GM23338 (cell line): ENCODE measurements around the gene AKAP7. TPM values are rescaled to one million over a fixed set of nuclear protein-coding genes. Genes with fewer than 3 reads are reported as not detected.

Experiments used
- ATAC-seq: fragments of 200-7000 bp; cut with Tn5 transposase; 3 replicates; pipeline ENCODE4 v1.9.1; 2020
- DNase-seq: peaks from one replicate; pipeline ENCODE4 v3.0.0-alpha.2; 2015; ENCODE audit warnings: low spot score
- H2AFZ ChIP-seq: fragments of 200-600 bp; sonication (generic); 2 replicates; pipeline ENCODE4 v1.8.0; 2016; ENCODE audit warnings: antibody characterized with exemption, mild to moderate bottlenecking, moderate library complexity
- H3F3A ChIP-seq: fragments of 200-600 bp; sonication (generic); replicated peaks from 2 replicates; pipeline ENCODE4 v1.8.0; 2017; ENCODE audit warnings: antibody characterized with exemption, mixed run types, low read depth
- H3K27ac ChIP-seq: fragments of 200-600 bp; sonication (generic); 2 replicates; pipeline ENCODE4 v1.6.1; 2016; ENCODE audit warnings: low read depth
- H3K27me3 ChIP-seq: fragments of 200-600 bp; sonication (generic); 2 replicates; pipeline ENCODE4 v1.8.0; 2016; ENCODE audit warnings: mild to moderate bottlenecking, mixed run types, moderate library complexity; ENCODE audit not compliant: insufficient read depth
- H3K36me3 ChIP-seq: fragments of 200-600 bp; sonication (generic); 2 replicates; pipeline ENCODE4 v1.8.0; 2016; ENCODE audit warnings: mild to moderate bottlenecking; ENCODE audit not compliant: insufficient read depth
- H3K4me1 ChIP-seq: fragments of 200-600 bp; sonication (generic); 2 replicates; pipeline ENCODE4 v1.8.0; 2016; ENCODE audit warnings: mild to moderate bottlenecking, moderate library complexity; ENCODE audit not compliant: insufficient read depth
- H3K4me2 ChIP-seq: fragments of 200-600 bp; sonication (generic); 2 replicates; pipeline ENCODE4 v1.7.1; 2017; ENCODE audit warnings: mixed run types
- H3K4me3 ChIP-seq: fragments of 200-600 bp; sonication (generic); 2 replicates; pipeline ENCODE4 v1.6.1; 2016; ENCODE audit warnings: mixed run types
- H3K79me2 ChIP-seq: fragments of 200-600 bp; sonication (generic); replicated peaks from 2 replicates; pipeline ENCODE4 v1.8.0; 2017; ENCODE audit warnings: mild to moderate bottlenecking; ENCODE audit not compliant: insufficient read depth
- H3K9me2 ChIP-seq: fragments of 200-600 bp; sonication (generic); 2 replicates; pipeline ENCODE4 v1.8.0; 2017; ENCODE audit not compliant: insufficient read depth
- H4K20me1 ChIP-seq: fragments of 200-600 bp; sonication (generic); replicated peaks from 2 replicates; pipeline ENCODE4 v1.8.0; 2017; ENCODE audit warnings: mild to moderate bottlenecking; ENCODE audit not compliant: insufficient read depth
- H3K27ac Mint-ChIP-seq: 2 replicates; pipeline ENCODE4 v1.8.0; 2020; ENCODE audit warnings: inconsistent platforms, mild to moderate bottlenecking, moderate library complexity, mixed read lengths
- H3K27me3 Mint-ChIP-seq: 3 replicates; pipeline ENCODE4 v1.8.0; 2022; ENCODE audit warnings: low read depth, mild to moderate bottlenecking, moderate library complexity, mixed read lengths, inconsistent platforms; ENCODE audit not compliant: insufficient read depth, poor library complexity
- H3K36me3 Mint-ChIP-seq: 3 replicates; pipeline ENCODE4 v1.8.0; 2021; ENCODE audit warnings: low read depth, mild to moderate bottlenecking, inconsistent platforms, moderate library complexity, mixed read lengths
- H3K4me1 Mint-ChIP-seq: 3 replicates; pipeline ENCODE4 v1.8.0; 2020; ENCODE audit warnings: mild to moderate bottlenecking, inconsistent platforms, mixed read lengths
- H3K4me3 Mint-ChIP-seq: 3 replicates; pipeline ENCODE4 v1.8.0; 2021; ENCODE audit warnings: moderate library complexity, mild to moderate bottlenecking, inconsistent platforms, mixed read lengths
- H3K9me3 Mint-ChIP-seq: 3 replicates; pipeline ENCODE4 v1.8.0; 2020; ENCODE audit warnings: moderate library complexity, mild to moderate bottlenecking, inconsistent platforms, mixed read lengths
- CREB1 ChIP-seq: fragments of 250-450 bp; sonication (Bioruptor Pico); IDR thresholded peaks from 2 replicates; pipeline ENCODE4 v1.5.0; 2020; ENCODE audit warnings: low read depth, mild to moderate bottlenecking, moderate library complexity
- EZH2 ChIP-seq: fragments of 200-600 bp; sonication (generic); IDR thresholded peaks from one replicate; pipeline ENCODE4 v1.8.0; 2017; ENCODE audit warnings: antibody characterized with exemption, mild to moderate bottlenecking, low read depth; ENCODE audit not compliant: unreplicated experiment
- EZH2phosphoT487 ChIP-seq: fragments of 200-600 bp; sonication (generic); IDR thresholded peaks from one replicate; pipeline ENCODE4 v1.8.1; 2018; ENCODE audit warnings: antibody characterized with exemption; ENCODE audit not compliant: unreplicated experiment
- JUNB ChIP-seq: IDR thresholded peaks from one replicate; pipeline ENCODE4 v1.6.1; 2016; ENCODE audit warnings: antibody characterized with exemption; ENCODE audit not compliant: unreplicated experiment
- POLR2AphosphoS5 ChIP-seq: IDR thresholded peaks from 2 replicates; pipeline ENCODE4 v1.6.1; 2016; ENCODE audit warnings: antibody characterized with exemption, low read depth
- STAT1 ChIP-seq: IDR thresholded peaks from one replicate; pipeline ENCODE4 v1.6.1; 2016; ENCODE audit warnings: antibody characterized with exemption; ENCODE audit not compliant: unreplicated experiment
- ZNF114 ChIP-seq: fragments of 250-450 bp; sonication (Bioruptor Pico); IDR thresholded peaks from 2 replicates; pipeline ENCODE4 v1.5.0; 2020; ENCODE audit warnings: mild to moderate bottlenecking, moderate library complexity
- ZNF331 ChIP-seq: fragments of 250-450 bp; sonication (Bioruptor Pico); IDR thresholded peaks from 2 replicates; pipeline ENCODE4 v1.5.0; 2020; ENCODE audit warnings: low read depth, mild to moderate bottlenecking, moderate library complexity
- polyA plus RNA-seq: library from polyadenylated mRNA; unstranded; fragments of >200 nt; fragmentation: Nextera tagmentation; extraction: Ambion mirVana; gene quantifications from 2 replicates; pipeline ENCODE4 v1.2.1, GENCODE V29; 2016
- total RNA-seq: library from RNA; depleted of rRNA; stranded (reverse); fragments of >200 nt; shearing (Covaris generic); gene quantifications from 2 replicates; pipeline ENCODE4 v1.2.3, GENCODE V29; 2014
- TF ChIP-seq, protein P1 (sequence below), 2 experiments: fragments of 200-600 bp in 1 of 2; sonication (generic) in 1 of 2; conservative IDR thresholded peaks; 2 replicates each; pipeline versions ENCODE4 v1.5.1 to v1.6.1; 2016 to 2017; ENCODE audit warnings: antibody characterized with exemption in 2 of 2, low read depth in 2 of 2, mild to moderate bottlenecking in 2 of 2, moderate library complexity in 1 of 2
- TF ChIP-seq, protein P2 (sequence below): IDR thresholded peaks from 2 replicates; pipeline ENCODE4 v1.6.1; 2016; ENCODE audit warnings: antibody characterized with exemption
- TF ChIP-seq, protein P3 (sequence below): fragments of 250-450 bp; sonication (Bioruptor Pico); IDR thresholded peaks from 2 replicates; pipeline ENCODE4 v1.5.0; 2020; ENCODE audit warnings: mild to moderate bottlenecking, moderate library complexity

Gene AKAP7
- total and polyA plus RNA-seq, 2 experiments from 2014 or later: 12.2 to 20.0 TPM

DNA sequence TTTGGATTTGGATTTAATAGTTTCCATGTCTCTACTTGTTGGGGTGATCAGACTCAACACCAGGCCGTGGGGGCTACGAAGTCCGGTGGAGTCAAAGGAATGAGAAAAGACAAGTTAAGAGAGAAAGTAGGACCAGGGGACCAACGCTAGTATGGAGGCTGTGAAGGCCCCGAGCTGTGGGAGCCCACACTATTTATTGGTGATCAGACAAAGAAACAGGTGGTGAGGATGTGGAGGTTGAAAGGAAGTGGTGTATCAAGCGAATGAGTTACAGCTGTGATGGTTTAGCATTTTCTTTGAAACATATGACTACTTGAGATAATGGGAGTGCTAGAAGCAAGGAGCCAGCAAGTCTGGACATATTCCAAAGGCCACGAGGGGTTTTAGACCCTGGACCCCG is 62.4 kb downstream of the AKAP7 start (continued):
- TF ChIP-seq, protein P1, sequence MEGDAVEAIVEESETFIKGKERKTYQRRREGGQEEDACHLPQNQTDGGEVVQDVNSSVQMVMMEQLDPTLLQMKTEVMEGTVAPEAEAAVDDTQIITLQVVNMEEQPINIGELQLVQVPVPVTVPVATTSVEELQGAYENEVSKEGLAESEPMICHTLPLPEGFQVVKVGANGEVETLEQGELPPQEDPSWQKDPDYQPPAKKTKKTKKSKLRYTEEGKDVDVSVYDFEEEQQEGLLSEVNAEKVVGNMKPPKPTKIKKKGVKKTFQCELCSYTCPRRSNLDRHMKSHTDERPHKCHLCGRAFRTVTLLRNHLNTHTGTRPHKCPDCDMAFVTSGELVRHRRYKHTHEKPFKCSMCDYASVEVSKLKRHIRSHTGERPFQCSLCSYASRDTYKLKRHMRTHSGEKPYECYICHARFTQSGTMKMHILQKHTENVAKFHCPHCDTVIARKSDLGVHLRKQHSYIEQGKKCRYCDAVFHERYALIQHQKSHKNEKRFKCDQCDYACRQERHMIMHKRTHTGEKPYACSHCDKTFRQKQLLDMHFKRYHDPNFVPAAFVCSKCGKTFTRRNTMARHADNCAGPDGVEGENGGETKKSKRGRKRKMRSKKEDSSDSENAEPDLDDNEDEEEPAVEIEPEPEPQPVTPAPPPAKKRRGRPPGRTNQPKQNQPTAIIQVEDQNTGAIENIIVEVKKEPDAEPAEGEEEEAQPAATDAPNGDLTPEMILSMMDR (conservative IDR thresholded peaks at IDR 0.05; ENCODE audit: low read depth in 2 of 2): no peak
- TF ChIP-seq JUNB: no peak
- no peak for TF ChIP-seq POLR2AphosphoS5
- TF ChIP-seq CREB1: no peak

DNA sequence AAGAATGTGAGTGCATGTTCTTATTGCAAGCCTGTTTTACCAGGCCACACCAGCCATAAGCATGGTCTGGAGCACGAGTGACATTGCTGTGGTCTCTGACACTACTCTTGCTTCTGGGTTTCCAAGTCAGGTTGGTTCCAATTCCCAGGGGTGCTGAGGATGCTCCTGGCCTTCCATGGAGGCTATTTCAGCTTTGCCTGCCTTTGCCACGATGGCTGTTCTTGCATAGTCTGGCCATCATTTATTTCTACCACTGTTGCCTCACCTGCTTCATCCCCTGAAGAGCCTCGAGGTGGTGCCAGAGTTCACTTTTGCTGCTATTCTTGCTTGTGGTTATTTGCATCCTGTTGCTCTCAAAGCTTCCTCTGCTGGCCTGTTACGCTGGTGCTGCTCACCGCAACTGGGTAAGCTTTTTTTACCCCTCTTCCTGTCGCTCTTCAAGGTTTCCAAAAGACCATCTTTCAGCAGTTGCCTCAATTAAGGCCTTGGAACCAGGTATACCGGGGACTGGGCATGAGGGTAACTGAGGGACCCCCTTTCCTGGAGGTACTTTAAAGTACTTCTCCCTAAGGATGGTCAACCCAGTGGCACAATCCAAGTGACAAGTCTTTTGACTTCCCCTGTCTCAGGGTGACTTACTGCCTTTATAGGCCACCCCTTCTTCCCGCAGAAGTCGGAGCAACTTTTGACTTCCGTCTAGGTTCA is 64.5 kb downstream of the AKAP7 start:
- H3K79me2 ChIP-seq: no peaks in the 10 kb centered on the region
- H3K4me2 ChIP-seq: no peak overlapping the region
- no peak overlapping the region for H3K27ac ChIP-seq
- Mint-ChIP-seq H3K27me3 (peaks cover 3% of the 10 kb centered on the region), H3K27ac (no peak overlapping the region; the same call in 1 of the 2 replicates), H3K4me1 (peaks cover 19% of the 10 kb centered on the region), H3K9me3 (no peaks in the 10 kb centered on the region), H3K4me3 (no peak overlapping the region), H3K36me3 (peaks cover 8% of the 10 kb centered on the region; the same call in 2 of the 3 replicates)
- peak; percentile 100 for ATAC-seq
- no peak overlapping the region for H3K4me3 ChIP-seq
- no peaks in the 10 kb centered on the region for H3K36me3 ChIP-seq
- no peaks in the 10 kb centered on the region for H3K9me2 ChIP-seq
- H3F3A ChIP-seq: no peaks in the 10 kb centered on the region
- 0 out of 2 replicates have a peak overlapping the region, but pooled peaks have one; percentile 2 for H2AFZ ChIP-seq
- TF ChIP-seq, protein P1 (conservative IDR thresholded peaks at IDR 0.05; ENCODE audit: low read depth in 2 of 2): peak; percentile 80 to 99
- TF ChIP-seq ZNF331 (no peak), CREB1 (no peak), JUNB (no peak), POLR2AphosphoS5 (no peak), ZNF114 (peak; percentile 12; the same call in 1 of the 2 replicates), STAT1 (no peak), EZH2 (no peak), EZH2phosphoT487 (no peak)
- TF ChIP-seq, protein P2, sequence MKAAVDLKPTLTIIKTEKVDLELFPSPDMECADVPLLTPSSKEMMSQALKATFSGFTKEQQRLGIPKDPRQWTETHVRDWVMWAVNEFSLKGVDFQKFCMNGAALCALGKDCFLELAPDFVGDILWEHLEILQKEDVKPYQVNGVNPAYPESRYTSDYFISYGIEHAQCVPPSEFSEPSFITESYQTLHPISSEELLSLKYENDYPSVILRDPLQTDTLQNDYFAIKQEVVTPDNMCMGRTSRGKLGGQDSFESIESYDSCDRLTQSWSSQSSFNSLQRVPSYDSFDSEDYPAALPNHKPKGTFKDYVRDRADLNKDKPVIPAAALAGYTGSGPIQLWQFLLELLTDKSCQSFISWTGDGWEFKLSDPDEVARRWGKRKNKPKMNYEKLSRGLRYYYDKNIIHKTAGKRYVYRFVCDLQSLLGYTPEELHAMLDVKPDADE: no peak; the same call in 1 of the 2 replicates
- TF ChIP-seq, protein P3, sequence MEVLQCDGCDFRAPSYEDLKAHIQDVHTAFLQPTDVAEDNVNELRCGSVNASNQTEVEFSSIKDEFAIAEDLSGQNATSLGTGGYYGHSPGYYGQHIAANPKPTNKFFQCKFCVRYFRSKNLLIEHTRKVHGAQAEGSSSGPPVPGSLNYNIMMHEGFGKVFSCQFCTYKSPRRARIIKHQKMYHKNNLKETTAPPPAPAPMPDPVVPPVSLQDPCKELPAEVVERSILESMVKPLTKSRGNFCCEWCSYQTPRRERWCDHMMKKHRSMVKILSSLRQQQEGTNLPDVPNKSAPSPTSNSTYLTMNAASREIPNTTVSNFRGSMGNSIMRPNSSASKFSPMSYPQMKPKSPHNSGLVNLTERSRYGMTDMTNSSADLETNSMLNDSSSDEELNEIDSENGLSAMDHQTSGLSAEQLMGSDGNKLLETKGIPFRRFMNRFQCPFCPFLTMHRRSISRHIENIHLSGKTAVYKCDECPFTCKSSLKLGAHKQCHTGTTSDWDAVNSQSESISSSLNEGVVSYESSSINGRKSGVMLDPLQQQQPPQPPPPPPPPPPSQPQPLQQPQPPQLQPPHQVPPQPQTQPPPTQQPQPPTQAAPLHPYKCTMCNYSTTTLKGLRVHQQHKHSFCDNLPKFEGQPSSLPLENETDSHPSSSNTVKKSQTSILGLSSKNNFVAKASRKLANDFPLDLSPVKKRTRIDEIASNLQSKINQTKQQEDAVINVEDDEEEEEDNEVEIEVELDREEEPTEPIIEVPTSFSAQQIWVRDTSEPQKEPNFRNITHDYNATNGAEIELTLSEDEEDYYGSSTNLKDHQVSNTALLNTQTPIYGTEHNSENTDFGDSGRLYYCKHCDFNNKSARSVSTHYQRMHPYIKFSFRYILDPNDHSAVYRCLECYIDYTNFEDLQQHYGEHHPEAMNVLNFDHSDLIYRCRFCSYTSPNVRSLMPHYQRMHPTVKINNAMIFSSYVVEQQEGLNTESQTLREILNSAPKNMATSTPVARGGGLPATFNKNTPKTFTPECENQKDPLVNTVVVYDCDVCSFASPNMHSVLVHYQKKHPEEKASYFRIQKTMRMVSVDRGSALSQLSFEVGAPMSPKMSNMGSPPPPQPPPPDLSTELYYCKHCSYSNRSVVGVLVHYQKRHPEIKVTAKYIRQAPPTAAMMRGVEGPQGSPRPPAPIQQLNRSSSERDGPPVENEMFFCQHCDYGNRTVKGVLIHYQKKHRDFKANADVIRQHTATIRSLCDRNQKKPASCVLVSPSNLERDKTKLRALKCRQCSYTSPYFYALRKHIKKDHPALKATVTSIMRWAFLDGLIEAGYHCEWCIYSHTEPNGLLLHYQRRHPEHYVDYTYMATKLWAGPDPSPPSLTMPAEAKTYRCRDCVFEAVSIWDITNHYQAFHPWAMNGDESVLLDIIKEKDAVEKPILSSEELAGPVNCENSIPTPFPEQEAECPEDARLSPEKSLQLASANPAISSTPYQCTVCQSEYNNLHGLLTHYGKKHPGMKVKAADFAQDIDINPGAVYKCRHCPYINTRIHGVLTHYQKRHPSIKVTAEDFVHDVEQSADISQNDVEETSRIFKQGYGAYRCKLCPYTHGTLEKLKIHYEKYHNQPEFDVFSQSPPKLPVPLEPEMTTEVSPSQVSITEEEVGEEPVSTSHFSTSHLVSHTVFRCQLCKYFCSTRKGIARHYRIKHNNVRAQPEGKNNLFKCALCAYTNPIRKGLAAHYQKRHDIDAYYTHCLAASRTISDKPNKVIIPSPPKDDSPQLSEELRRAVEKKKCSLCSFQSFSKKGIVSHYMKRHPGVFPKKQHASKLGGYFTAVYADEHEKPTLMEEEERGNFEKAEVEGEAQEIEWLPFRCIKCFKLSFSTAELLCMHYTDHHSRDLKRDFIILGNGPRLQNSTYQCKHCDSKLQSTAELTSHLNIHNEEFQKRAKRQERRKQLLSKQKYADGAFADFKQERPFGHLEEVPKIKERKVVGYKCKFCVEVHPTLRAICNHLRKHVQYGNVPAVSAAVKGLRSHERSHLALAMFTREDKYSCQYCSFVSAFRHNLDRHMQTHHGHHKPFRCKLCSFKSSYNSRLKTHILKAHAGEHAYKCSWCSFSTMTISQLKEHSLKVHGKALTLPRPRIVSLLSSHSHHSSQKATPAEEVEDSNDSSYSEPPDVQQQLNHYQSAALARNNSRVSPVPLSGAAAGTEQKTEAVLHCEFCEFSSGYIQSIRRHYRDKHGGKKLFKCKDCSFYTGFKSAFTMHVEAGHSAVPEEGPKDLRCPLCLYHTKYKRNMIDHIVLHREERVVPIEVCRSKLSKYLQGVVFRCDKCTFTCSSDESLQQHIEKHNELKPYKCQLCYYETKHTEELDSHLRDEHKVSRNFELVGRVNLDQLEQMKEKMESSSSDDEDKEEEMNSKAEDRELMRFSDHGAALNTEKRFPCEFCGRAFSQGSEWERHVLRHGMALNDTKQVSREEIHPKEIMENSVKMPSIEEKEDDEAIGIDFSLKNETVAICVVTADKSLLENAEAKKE: peak; percentile 58; the same call in 1 of the 2 replicates
- H3K4me1 ChIP-seq: peaks cover 4% of the 10 kb centered on the region; the same call in 1 of the 2 replicates
- peak; percentile 93 for DNase-seq
- no peaks in the 10 kb centered on the region for H3K27me3 ChIP-seq
- H4K20me1 ChIP-seq: no peaks in the 10 kb centered on the region
